Endothelial cell of umbilical vein (primary cell): ENCODE measurements around the gene FOXO6. TPM values are rescaled to one million over a fixed set of nuclear protein-coding genes. Genes with fewer than 3 reads are reported as not detected.

Experiments used
- BruUV-seq: library from RNA; stranded (reverse); fragments of 400-500 nt; replicated peaks from 2 replicates; lab custom pipeline; 2021; lab: Mats Ljungman, UMichigan
- CTCF ChIA-PET: fragments of 300-600, 350-600 bp; sonication (Branson Sonifier 250); formaldehyde crosslinking; loops from one replicate; lab custom pipeline; 2021; ENCODE audit warnings: antibody characterized with exemption, inconsistent platforms; lab: Charles Lee
- POLR2A ChIA-PET: fragments of 300-600, 350-600 bp; sonication (Branson Sonifier 250); formaldehyde crosslinking; loops from one replicate; lab custom pipeline; 2021; ENCODE audit warnings: antibody characterized with exemption, inconsistent platforms; lab: Charles Lee
- DNase-seq: peaks from one replicate; pipeline ENCODE4 v3.0.0-alpha.2; 2011; ENCODE audit warnings: low read depth, low spot score
- FAIRE-seq: peaks from 2 replicates; lab custom pipeline; 2011; peaks lifted over from hg19 to GRCh38; lab: Jason Lieb, UNC
- H2AFZ ChIP-seq: 2 replicates; pipeline ENCODE4 v1.6.0; 2012; ENCODE audit warnings: low read depth, low read length, control low read depth, inconsistent platforms
- H3K27ac ChIP-seq: 2 replicates; pipeline ENCODE4 v1.5.1; 2011; ENCODE audit warnings: low read depth, mild to moderate bottlenecking, control low read depth, low read length, moderate library complexity; ENCODE audit not compliant: insufficient read depth
- H3K27me3 ChIP-seq, 2 experiments: 2 replicates each; pipeline versions ENCODE4 v1.6.0 to v1.6.1; 2011; ENCODE audit warnings: low read length in 2 of 2, mixed read lengths in 1 of 2; ENCODE audit not compliant: control insufficient read depth in 2 of 2, insufficient read depth in 2 of 2
- H3K36me3 ChIP-seq, 2 experiments: 2 replicates in 1 of 2; 3 replicates in 1 of 2; pipeline ENCODE4 v1.5.1; 2011; ENCODE audit warnings: low read length in 2 of 2, mild to moderate bottlenecking in 1 of 2, moderate library complexity in 1 of 2; ENCODE audit not compliant: control insufficient read depth in 2 of 2, insufficient read depth in 2 of 2; ENCODE audit errors: extremely low read depth in 1 of 2
- H3K4me1 ChIP-seq: 3 replicates; pipeline ENCODE4 v1.5.1; 2011; ENCODE audit warnings: mild to moderate bottlenecking, low read length; ENCODE audit not compliant: control insufficient read depth, insufficient read depth; ENCODE audit errors: extremely low read depth
- H3K4me2 ChIP-seq: 2 replicates; pipeline ENCODE4 v1.6.1; 2011; ENCODE audit warnings: low read length, control low read depth, mixed read lengths; ENCODE audit not compliant: insufficient read depth
- H3K4me3 ChIP-seq, 3 experiments: fragments of 200-600 bp in 1 of 3; sonication (generic), shearing (Covaris generic) in 1 of 3; replicated peaks in 1 of 3; 2 replicates each; pipeline ENCODE4 v1.5.1; 2011 to 2016; ENCODE audit warnings: control low read depth in 3 of 3, low read length in 3 of 3, mild to moderate bottlenecking in 2 of 3, inconsistent platforms in 1 of 3, low read depth in 1 of 3, moderate library complexity in 1 of 3; ENCODE audit not compliant: insufficient read depth in 1 of 3
- H3K79me2 ChIP-seq: 2 replicates; pipeline ENCODE4 v1.6.0; 2012; ENCODE audit warnings: low read length, inconsistent platforms; ENCODE audit not compliant: control insufficient read depth, insufficient read depth
- H3K9ac ChIP-seq: replicated peaks from 2 replicates; pipeline ENCODE3; 2011; ENCODE audit warnings: low read length, control low read depth; ENCODE audit not compliant: insufficient read depth; ENCODE audit errors: extremely low read depth
- H3K9me1 ChIP-seq: replicated peaks from 3 replicates; pipeline ENCODE4 v1.6.0; 2011; ENCODE audit warnings: mild to moderate bottlenecking, low read length; ENCODE audit not compliant: control insufficient read depth, insufficient read depth; ENCODE audit errors: extremely low read depth
- H3K9me3 ChIP-seq: replicated peaks from 2 replicates; pipeline ENCODE4 v1.5.1; 2012; ENCODE audit warnings: low read length, inconsistent platforms; ENCODE audit not compliant: control insufficient read depth, insufficient read depth
- H4K20me1 ChIP-seq: replicated peaks from 2 replicates; pipeline ENCODE3; 2011; ENCODE audit warnings: mild to moderate bottlenecking, low read length; ENCODE audit not compliant: control insufficient read depth, insufficient read depth; ENCODE audit errors: extremely low read depth
- FOS ChIP-seq: IDR thresholded peaks from 2 replicates; pipeline ENCODE4 v1.6.1; 2011; ENCODE audit warnings: mild to moderate bottlenecking, low read length, moderate library complexity, borderline replicate concordance; ENCODE audit not compliant: insufficient read depth
- GATA2 ChIP-seq: IDR thresholded peaks from 2 replicates; pipeline ENCODE4 v1.7.0; 2011; ENCODE audit warnings: low read depth, mild to moderate bottlenecking, moderate library complexity, mixed read lengths, low read length; ENCODE audit not compliant: insufficient read length, insufficient read depth
- MYC ChIP-seq: IDR thresholded peaks from one replicate; pipeline ENCODE4 v1.6.1; 2011; ENCODE audit warnings: mild to moderate bottlenecking, low read depth, low read length
- POLR2A ChIP-seq: IDR thresholded peaks from 2 replicates; pipeline ENCODE4 v1.6.1; 2012; ENCODE audit warnings: low read depth, mild to moderate bottlenecking, control low read depth, low read length
- POLR2AphosphoS5 ChIP-seq: IDR thresholded peaks from 2 replicates; pipeline ENCODE4 v1.6.1; 2012; ENCODE audit warnings: low read depth, mild to moderate bottlenecking, control low read depth, low read length, moderate library complexity; ENCODE audit not compliant: insufficient read depth
- dilution Hi-C: fragments of 300-500 bp; cut with MboI; formaldehyde crosslinking; loops from one replicate; pipeline ENCODE4 v1.15.0; 2019; ENCODE audit warnings: low sequenced_read_pairs; ENCODE audit not compliant: extremely low pct_ligation_motif_present
- intact Hi-C: fragments of 100-400 bp; cut with micrococcal nuclease; formaldehyde crosslinking; loops from one replicate; pipeline ENCODE4 v1.10.0; 2022
- polyA plus RNA-seq, 4 experiments: library from polyadenylated mRNA; depleted of rRNA in 3 of 4; stranded (reverse) in 3 of 4; unstranded in 1 of 4; fragments of >200 nt; gene quantifications; 2 replicates each; pipeline versions ENCODE4 v1.2.1 to v1.2.3, GENCODE V29; 2011 to 2012; ENCODE audit warnings: missing spikeins in 1 of 4
- total RNA-seq: library from RNA; stranded (reverse); gene quantifications from 2 replicates; pipeline ENCODE4 v1.2.3, GENCODE V29; 2021
- TF ChIP-seq, protein P1 (sequence below), 2 donors: IDR thresholded peaks; 1 replicate in 1 of 2; 2 replicates in 1 of 2; pipeline ENCODE4 v1.5.1; 2011; ENCODE audit warnings: low read length in 2 of 2, mild to moderate bottlenecking in 2 of 2, moderate library complexity in 2 of 2, control low read depth in 1 of 2, inconsistent platforms in 1 of 2, low read depth in 1 of 2; ENCODE audit not compliant: insufficient read depth in 1 of 2; ENCODE audit errors: extremely low read depth in 1 of 2
- TF ChIP-seq, protein P2 (sequence below): IDR thresholded peaks from 2 replicates; pipeline ENCODE4 v1.6.1; 2011; ENCODE audit not compliant: insufficient read depth, insufficient read length

Gene FOXO6
- total and polyA plus RNA-seq, 2 donors (not counting 3 experiments of a cell fraction or from before 2014, with no cell fraction given): 0.04 to 0.38 TPM

GRCh38 chr1:41400225-41400624, 39.0 kb downstream of the FOXO6 start:
- no peak for TF ChIP-seq GATA2
- TF ChIP-seq, protein P1, sequence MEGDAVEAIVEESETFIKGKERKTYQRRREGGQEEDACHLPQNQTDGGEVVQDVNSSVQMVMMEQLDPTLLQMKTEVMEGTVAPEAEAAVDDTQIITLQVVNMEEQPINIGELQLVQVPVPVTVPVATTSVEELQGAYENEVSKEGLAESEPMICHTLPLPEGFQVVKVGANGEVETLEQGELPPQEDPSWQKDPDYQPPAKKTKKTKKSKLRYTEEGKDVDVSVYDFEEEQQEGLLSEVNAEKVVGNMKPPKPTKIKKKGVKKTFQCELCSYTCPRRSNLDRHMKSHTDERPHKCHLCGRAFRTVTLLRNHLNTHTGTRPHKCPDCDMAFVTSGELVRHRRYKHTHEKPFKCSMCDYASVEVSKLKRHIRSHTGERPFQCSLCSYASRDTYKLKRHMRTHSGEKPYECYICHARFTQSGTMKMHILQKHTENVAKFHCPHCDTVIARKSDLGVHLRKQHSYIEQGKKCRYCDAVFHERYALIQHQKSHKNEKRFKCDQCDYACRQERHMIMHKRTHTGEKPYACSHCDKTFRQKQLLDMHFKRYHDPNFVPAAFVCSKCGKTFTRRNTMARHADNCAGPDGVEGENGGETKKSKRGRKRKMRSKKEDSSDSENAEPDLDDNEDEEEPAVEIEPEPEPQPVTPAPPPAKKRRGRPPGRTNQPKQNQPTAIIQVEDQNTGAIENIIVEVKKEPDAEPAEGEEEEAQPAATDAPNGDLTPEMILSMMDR (IDR thresholded peaks at IDR 0.05; ENCODE audit: extremely low read depth in 1 of 2, insufficient read depth in 1 of 2, low read depth in 1 of 2, low read length in 2 of 2): no peak
- TF ChIP-seq, protein P2, sequence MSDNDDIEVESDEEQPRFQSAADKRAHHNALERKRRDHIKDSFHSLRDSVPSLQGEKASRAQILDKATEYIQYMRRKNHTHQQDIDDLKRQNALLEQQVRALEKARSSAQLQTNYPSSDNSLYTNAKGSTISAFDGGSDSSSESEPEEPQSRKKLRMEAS: no peak
- no peak for TF ChIP-seq MYC
- TF ChIP-seq POLR2AphosphoS5: no peak
- no peak for TF ChIP-seq FOS
- TF ChIP-seq POLR2A: no peak
- H3K9me3 ChIP-seq: no peaks in the 10 kb centered on the region
- no peak overlapping the region for H3K9ac ChIP-seq
- FAIRE-seq (no peak), DNase-seq (no peak)
- peaks cover 0 to 2% of the 10 kb centered on the region in 2 experiments for H3K27me3 ChIP-seq
- no peak overlapping the region for H3K4me3 ChIP-seq
- H4K20me1 ChIP-seq: no peaks in the 10 kb centered on the region
- no peak overlapping the region for H3K4me2 ChIP-seq
- H3K27ac ChIP-seq: no peak overlapping the region
- intact Hi-C loops (no loop called here), dilution Hi-C loops (no loop called here)
- no peaks in the 10 kb centered on the region for H3K79me2 ChIP-seq
- no peaks in the 10 kb centered on the region for H3K9me1 ChIP-seq
- H3K36me3 ChIP-seq: no peaks in the 10 kb centered on the region
- ChIA-PET POLR2A (no interaction called here), CTCF (interaction anchor here (1.0 kb wide), 1 partner anchor 117 kb away, joined by 5 read pairs; no protein-coding TSS in a partner anchor)
- peaks cover 2% of the 10 kb centered on the region for H3K4me1 ChIP-seq
- no peak overlapping the region for H2AFZ ChIP-seq
- BruUV-seq: no TSS peak
